Keratinocyte (primary cell): ENCODE results near the gene AP3S1. TPM values are rescaled to one million over a fixed set of nuclear protein-coding genes. Genes with fewer than 3 reads are reported as not detected.

Experiments
- DNase-seq: peaks from one replicate; pipeline ENCODE4 v3.0.0-alpha.2; 2011; ENCODE audit warnings: low read depth, missing footprints, low spot score
- FAIRE-seq: peaks from 2 replicates; lab custom pipeline; 2011; peaks lifted over from hg19 to GRCh38; lab: Jason Lieb, UNC
- H2AFZ ChIP-seq: 2 replicates; pipeline ENCODE4 v1.6.0; 2012; ENCODE audit warnings: low read length, control low read depth, inconsistent platforms; ENCODE audit not compliant: control insufficient read depth
- H3K27ac ChIP-seq: 2 replicates; pipeline ENCODE4 v1.5.1; 2011; ENCODE audit warnings: low read length; ENCODE audit not compliant: control insufficient read depth, insufficient read depth
- H3K27me3 ChIP-seq: 3 replicates; pipeline ENCODE4 v1.6.0; 2011; ENCODE audit warnings: low read length; ENCODE audit not compliant: control insufficient read depth, insufficient read depth; ENCODE audit errors: extremely low read depth
- H3K36me3 ChIP-seq, 2 experiments: 2 replicates in 1 of 2; 3 replicates in 1 of 2; pipeline ENCODE4 v1.5.1; 2011; ENCODE audit warnings: low read length in 2 of 2, mild to moderate bottlenecking in 1 of 2; ENCODE audit not compliant: control insufficient read depth in 2 of 2, insufficient read depth in 2 of 2; ENCODE audit errors: extremely low read depth in 1 of 2
- H3K4me1 ChIP-seq: 3 replicates; pipeline ENCODE4 v1.5.1; 2011; ENCODE audit warnings: low read length; ENCODE audit not compliant: control insufficient read depth, insufficient read depth; ENCODE audit errors: extremely low read depth
- H3K4me2 ChIP-seq: 3 replicates; pipeline ENCODE4 v1.6.0; 2011; ENCODE audit warnings: low read depth, low read length; ENCODE audit not compliant: control insufficient read depth, insufficient read depth; ENCODE audit errors: extremely low read depth
- H3K4me3 ChIP-seq, 3 experiments: fragments of 200-600 bp in 1 of 3; sonication (generic) in 1 of 3; 2 replicates in 2 of 3; 3 replicates in 1 of 3; pipeline ENCODE4 v1.5.1; 2011 to 2016; ENCODE audit warnings: low read length in 3 of 3, mild to moderate bottlenecking in 3 of 3, control low read depth in 2 of 3, inconsistent platforms in 1 of 3, low read depth in 1 of 3, mixed read lengths in 1 of 3, mixed run types in 1 of 3, moderate library complexity in 1 of 3; ENCODE audit not compliant: control insufficient read depth in 2 of 3, insufficient read depth in 2 of 3; ENCODE audit errors: extremely low read depth in 1 of 3
- H3K79me2 ChIP-seq: 2 replicates; pipeline ENCODE4 v1.6.0; 2012; ENCODE audit warnings: low read length; ENCODE audit not compliant: control insufficient read depth, insufficient read depth
- H3K9ac ChIP-seq: 3 replicates; pipeline ENCODE4 v1.6.0; 2011; ENCODE audit warnings: low read length; ENCODE audit not compliant: control insufficient read depth, insufficient read depth; ENCODE audit errors: extremely low read depth
- H3K9me1 ChIP-seq: 3 replicates; pipeline ENCODE4 v1.6.0; 2011; ENCODE audit warnings: low read length; ENCODE audit not compliant: control insufficient read depth, insufficient read depth; ENCODE audit errors: extremely low read depth
- H3K9me3 ChIP-seq: 2 replicates; pipeline ENCODE4 v1.5.1; 2012; ENCODE audit warnings: low read depth, low read length; ENCODE audit not compliant: control insufficient read depth
- H4K20me1 ChIP-seq: 3 replicates; pipeline ENCODE4 v1.6.0; 2011; ENCODE audit warnings: low read length; ENCODE audit not compliant: control insufficient read depth, insufficient read depth; ENCODE audit errors: extremely low read depth
- CTCF ChIP-seq, 3 experiments: IDR thresholded peaks in 1 of 3; conservative IDR thresholded peaks in 1 of 3; optimal IDR thresholded peaks in 1 of 3; 2 replicates in 2 of 3; 3 replicates in 1 of 3; pipeline versions ENCODE3 to v1.5.1; 2011; ENCODE audit warnings: low read length in 3 of 3, mild to moderate bottlenecking in 3 of 3, moderate library complexity in 2 of 3, control low read depth in 1 of 3, inconsistent platforms in 1 of 3; ENCODE audit not compliant: insufficient read depth in 2 of 3; ENCODE audit errors: extremely low read depth in 1 of 3
- EZH2 ChIP-seq: IDR thresholded peaks from one replicate; pipeline ENCODE4 v1.6.1; 2012; ENCODE audit warnings: inconsistent platforms, mild to moderate bottlenecking, low read length, moderate library complexity
- dilution Hi-C: fragments of 300-500 bp; cut with MboI; formaldehyde crosslinking; loops from one replicate; pipeline ENCODE4 v1.7.0; 2020; ENCODE audit warnings: low sequenced_read_pairs; ENCODE audit not compliant: extremely low pct_ligation_motif_present
- polyA plus RNA-seq, 5 experiments: library from polyadenylated mRNA; depleted of rRNA in 3 of 5; stranded (reverse) in 3 of 5; stranded (forward) in 1 of 5; unstranded in 1 of 5; fragments of >200 nt; gene quantifications; 1 replicate in 1 of 5; 2 replicates in 3 of 5; 3 replicates in 1 of 5; pipeline versions ENCODE4 v1.2.1 to v1.2.3, GENCODE V29; 2011 to 2012; ENCODE audit warnings: missing spikeins in 2 of 5, low read depth in 1 of 5, low replicate concordance in 1 of 5

Gene AP3S1
- polyA plus RNA-seq, 1 donor (not counting 4 experiments of a cell fraction or from before 2014, with no cell fraction given) = 153 TPM

- no peak overlapping the region for H2AFZ ChIP-seq
- H3K27ac ChIP-seq = no peak overlapping the region
- no peaks in the 10 kb centered on the region for H3K79me2 ChIP-seq
- H3K9ac ChIP-seq = no peak overlapping the region
- H3K9me1 ChIP-seq = no peaks in the 10 kb centered on the region
- no peaks in the 10 kb centered on the region for H3K36me3 ChIP-seq
- no peaks in the 10 kb centered on the region for H3K9me3 ChIP-seq
- DNase-seq (no peak), FAIRE-seq (peak; percentile 51)
- H4K20me1 ChIP-seq = no peaks in the 10 kb centered on the region
- dilution Hi-C loops = no loop called here
- no peaks in the 10 kb centered on the region for H3K27me3 ChIP-seq
- H3K4me3 ChIP-seq = no peak overlapping the region
- no peak overlapping the region for H3K4me2 ChIP-seq
- H3K4me1 ChIP-seq = peaks cover 8% of the 10 kb centered on the region
- TF ChIP-seq EZH2 (no peak), CTCF (optimal IDR thresholded peaks at IDR 0.05 in 1 of 3, IDR thresholded peaks at IDR 0.05 in 1 of 3, conservative IDR thresholded peaks at IDR 0.05 in 1 of 3; ENCODE audit: extremely low read depth in 1 of 3, insufficient read depth in 2 of 3, low read length in 3 of 3) (no peak)
Observed at GRCh38 chr5:115939059-115939458, 97.3 kb downstream of the AP3S1 start.

GRCh38 chr5:115940080-115940810 lies 98.5 kb downstream of the AP3S1 start:
- Histone ChIP-seq H3K27me3 (no peaks in the 10 kb centered on the region), H3K9ac (no peak overlapping the region), H2AFZ (no peak overlapping the region), H3K4me2 (no peak overlapping the region), H3K4me3 (no peak overlapping the region), H3K9me3 (no peaks in the 10 kb centered on the region), H4K20me1 (no peaks in the 10 kb centered on the region), H3K27ac (no peak overlapping the region), H3K79me2 (no peaks in the 10 kb centered on the region), H3K36me3 (no peaks in the 10 kb centered on the region), H3K9me1 (no peaks in the 10 kb centered on the region), H3K4me1 (peaks cover 8% of the 10 kb centered on the region)
- DNase-seq = no peak
- dilution Hi-C loops = no loop called here
- TF ChIP-seq CTCF (optimal IDR thresholded peaks at IDR 0.05 in 1 of 3, IDR thresholded peaks at IDR 0.05 in 1 of 3, conservative IDR thresholded peaks at IDR 0.05 in 1 of 3; ENCODE audit: extremely low read depth in 1 of 3, insufficient read depth in 2 of 3, low read length in 3 of 3) (no peak), EZH2 (no peak)
- FAIRE-seq = no peak
